ENCODE measurements around the gene LIN7A.

Gene LIN7A

GRCh38 chr12:80861641-80862378 lies 75.9 kb downstream of the LIN7A start:
- no peak for FAIRE-seq
- DNase-seq (ENCODE audit: insufficient read length, low spot score) = no peak

- FAIRE-seq (no peak), DNase-seq (ENCODE audit: insufficient read length, low spot score) (no peak)
Observed at GRCh38 chr12:80860928-80861327, 76.8 kb downstream of the LIN7A start.

GRCh38 chr12:80860206-80860605 lies 77.5 kb downstream of the LIN7A start:
- no peak for FAIRE-seq
- DNase-seq (ENCODE audit: insufficient read length, low spot score) = no peak

GRCh38 chr12:80858356-80858755 lies 79.4 kb downstream of the LIN7A start:
- no peak for FAIRE-seq
- no peak for DNase-seq (ENCODE audit: insufficient read length, low spot score)

GRCh38 chr12:80857311-80857710 lies 80.4 kb downstream of the LIN7A start:
- DNase-seq (ENCODE audit: insufficient read length, low spot score) (no peak), FAIRE-seq (peak; percentile 53)

- DNase-seq (ENCODE audit: insufficient read length, low spot score) (no peak), FAIRE-seq (no peak)
Observed at GRCh38 chr12:80849337-80849736, 88.4 kb downstream of the LIN7A start.

- DNase-seq (ENCODE audit: insufficient read length, low spot score) (no peak), FAIRE-seq (no peak)
Observed at GRCh38 chr12:80848858-80849257, 88.9 kb downstream of the LIN7A start.

- FAIRE-seq (no peak), DNase-seq (ENCODE audit: insufficient read length, low spot score) (no peak)
Observed at GRCh38 chr12:80847575-80847974, 90.2 kb downstream of the LIN7A start.

GRCh38 chr12:80846952-80847351 lies 90.8 kb downstream of the LIN7A start:
- FAIRE-seq (no peak), DNase-seq (ENCODE audit: insufficient read length, low spot score) (no peak)

GRCh38 chr12:80845639-80846038 lies 92.1 kb downstream of the LIN7A start:
- FAIRE-seq (no peak), DNase-seq (ENCODE audit: insufficient read length, low spot score) (no peak)

- FAIRE-seq = no peak
- DNase-seq (ENCODE audit: insufficient read length, low spot score) = no peak
Observed at GRCh38 chr12:80843969-80844368, 93.8 kb downstream of the LIN7A start.

GRCh38 chr12:80838708-80839107 lies 99.0 kb downstream of the LIN7A start:
- no peak for DNase-seq (ENCODE audit: insufficient read length, low spot score)
- peak; percentile 53 for FAIRE-seq

GRCh38 chr12:80838024-80838658 lies 99.6 kb downstream of the LIN7A start:
- FAIRE-seq (no peak), DNase-seq (ENCODE audit: insufficient read length, low spot score) (no peak)

GRCh38 chr12:80837342-80837978 lies 100.3 kb downstream of the LIN7A start:
- FAIRE-seq (peak; percentile 21), DNase-seq (ENCODE audit: insufficient read length, low spot score) (no peak)

- FAIRE-seq = no peak
- no peak for DNase-seq (ENCODE audit: insufficient read length, low spot score)
Observed at GRCh38 chr12:80834724-80835123, 103.0 kb downstream of the LIN7A start.

GRCh38 chr12:80830533-80831088 lies 107.1 kb downstream of the LIN7A start:
- DNase-seq (ENCODE audit: insufficient read length, low spot score) (no peak), FAIRE-seq (no peak)

GRCh38 chr12:80829767-80830166 lies 108.0 kb downstream of the LIN7A start:
- FAIRE-seq (no peak), DNase-seq (ENCODE audit: insufficient read length, low spot score) (no peak)

- no peak for DNase-seq (ENCODE audit: insufficient read length, low spot score)
- no peak for FAIRE-seq
Observed at GRCh38 chr12:80825506-80825905, 112.2 kb downstream of the LIN7A start.

GRCh38 chr12:80823393-80823792 lies 114.3 kb downstream of the LIN7A start:
- no peak for DNase-seq (ENCODE audit: insufficient read length, low spot score)
- FAIRE-seq = no peak

GRCh38 chr12:80821513-80822000 lies 116.2 kb downstream of the LIN7A start:
- FAIRE-seq (no peak), DNase-seq (ENCODE audit: insufficient read length, low spot score) (no peak)

- no peak for DNase-seq (ENCODE audit: insufficient read length, low spot score)
- FAIRE-seq = peak; percentile 11
Observed at GRCh38 chr12:80818878-80819277, 118.9 kb downstream of the LIN7A start.

Data from GM19239 (cell line).